HUES64 (cell line): ENCODE data around the gene C1QTNF3. TPM values are rescaled to one million over a fixed set of nuclear protein-coding genes. Genes with fewer than 3 reads are reported as not detected.
"Not testable (repeated sequence)": the region's sequence is repeated elsewhere in the genome, so short reads cannot be mapped to it uniquely, and the experiment has no call there.

Experiments
- H3K27ac ChIP-seq: 2 replicates; pipeline ENCODE4 v1.7.0; 2013; ENCODE audit warnings: low read depth, low read length, inconsistent platforms
- H3K27me3 ChIP-seq: 2 replicates; pipeline ENCODE4 v1.6.1; 2013; ENCODE audit warnings: mild to moderate bottlenecking, low read length; ENCODE audit not compliant: insufficient read depth
- H3K36me3 ChIP-seq: 2 replicates; pipeline ENCODE4 v1.6.1; 2013; ENCODE audit warnings: mild to moderate bottlenecking, low read length; ENCODE audit not compliant: insufficient read depth
- H3K4me1 ChIP-seq: 2 replicates; pipeline ENCODE4 v1.6.1; 2013; ENCODE audit warnings: mild to moderate bottlenecking, low read length, moderate library complexity; ENCODE audit not compliant: insufficient read depth
- H3K4me3 ChIP-seq: 2 replicates; pipeline ENCODE4 v1.5.1; 2013; ENCODE audit warnings: mild to moderate bottlenecking, low read length, moderate library complexity
- H3K9ac ChIP-seq: 2 replicates; pipeline ENCODE4 v1.6.1; 2013; ENCODE audit warnings: mild to moderate bottlenecking, low read depth, low read length
- H3K9me3 ChIP-seq: 2 replicates; pipeline ENCODE4 v1.6.1; 2013; ENCODE audit warnings: low read depth, low read length; ENCODE audit not compliant: insufficient read depth
- WGBS: fragments of 150-250, 120-280 bp; methylation state at CpG from one replicate; pipeline ENCODE4 v1.1.7; 2013; ENCODE audit warnings: missing lambda C conversion rate; 5-methylcytosine and 5-hydroxymethylcytosine counted together
- polyA plus RNA-seq, 2 experiments: library from polyadenylated mRNA; stranded (reverse); fragments of 50-300 nt; gene quantifications; one replicate each; pipeline ENCODE4 v1.2.3, GENCODE V29; 2013

The C1QTNF3 gene
- 1.1 TPM for polyA plus RNA-seq (2013, experiment 1 of 2)
- 4.8 TPM for polyA plus RNA-seq (2013, experiment 2 of 2)

GRCh38 chr5:34043099-34043876 lies at the start of gene C1QTNF3:
TSS of gene C1QTNF3 (minus strand) at chr5:34043213. CDS start at chr5:34043125, 88 bp downstream.
- H3K4me3 ChIP-seq, result no peak within 1 kb of the TSS
- no peaks in the 10 kb centered on the region for H3K36me3 ChIP-seq
- peaks cover 7% of the 10 kb centered on the region for H3K4me1 ChIP-seq
- H3K9me3 ChIP-seq, result no peaks in the 10 kb centered on the region
- H3K27me3 ChIP-seq, result no peaks in the 10 kb centered on the region
- no peak within 1 kb of the TSS for H3K27ac ChIP-seq
- no peak within 1 kb of the TSS for H3K9ac ChIP-seq
- 94% methylated on average over 10 of the region's 10 CpGs for WGBS

- H3K36me3 ChIP-seq, H3K9ac ChIP-seq, H3K4me3 ChIP-seq, H3K27me3 ChIP-seq, H3K27ac ChIP-seq, H3K4me1 ChIP-seq, H3K9me3 ChIP-seq: not testable (repeated sequence)
- 92% methylated on average over 4 of the region's 7 CpGs for WGBS
Measured at GRCh38 chr5:34091039-34091438, 48.0 kb upstream of the C1QTNF3 start.

- H3K36me3 ChIP-seq, H3K27me3 ChIP-seq, H3K4me3 ChIP-seq, H3K4me1 ChIP-seq, H3K9ac ChIP-seq, H3K27ac ChIP-seq, H3K9me3 ChIP-seq: not testable (repeated sequence)
- WGBS, result 86% methylated on average over 1 of the region's 3 CpGs
Measured at GRCh38 chr5:34089802-34090201, 46.8 kb upstream of the C1QTNF3 start.

GRCh38 chr5:34087728-34088127 lies 44.7 kb upstream of the C1QTNF3 start:
- WGBS, result 100% methylated on average over 1 of the region's 3 CpGs

GRCh38 chr5:34083898-34084297 lies 40.9 kb upstream of the C1QTNF3 start:
- H3K27me3 ChIP-seq, H3K27ac ChIP-seq, H3K4me3 ChIP-seq, H3K9me3 ChIP-seq, H3K9ac ChIP-seq, H3K4me1 ChIP-seq, H3K36me3 ChIP-seq: not testable (repeated sequence)
- 92% methylated on average over 1 of the region's 4 CpGs for WGBS

More at GRCh38 chr5:34087728-34088127, 44.7 kb upstream of the C1QTNF3 start:
- not testable (repeated sequence) for H3K36me3 ChIP-seq, H3K9ac ChIP-seq, H3K4me3 ChIP-seq, H3K27ac ChIP-seq, H3K4me1 ChIP-seq, H3K9me3 ChIP-seq, H3K27me3 ChIP-seq

- not testable (repeated sequence) for H3K4me3 ChIP-seq, H3K27ac ChIP-seq, H3K9me3 ChIP-seq, H3K9ac ChIP-seq, H3K36me3 ChIP-seq, H3K27me3 ChIP-seq, H3K4me1 ChIP-seq
- no CpG with 5 or more reads among the region's 2 CpGs for whole genome bisulfite sequencing
Measured at GRCh38 chr5:34079505-34079904, 36.5 kb upstream of the C1QTNF3 start.

GRCh38 chr5:34077636-34078035 lies 34.6 kb upstream of the C1QTNF3 start:
- H3K27me3 ChIP-seq, result not testable (repeated sequence)
- WGBS, result no CpG with 5 or more reads among the region's 2 CpGs

GRCh38 chr5:34076719-34077364 lies 33.8 kb upstream of the C1QTNF3 start:
- 91% methylated on average over 1 of the region's 5 CpGs for WGBS
- H3K36me3 ChIP-seq, H3K27ac ChIP-seq, H3K27me3 ChIP-seq, H3K9me3 ChIP-seq, H3K4me3 ChIP-seq, H3K9ac ChIP-seq, H3K4me1 ChIP-seq: not testable (repeated sequence)

More at GRCh38 chr5:34077636-34078035, 34.6 kb upstream of the C1QTNF3 start:
- H3K9ac ChIP-seq, H3K36me3 ChIP-seq, H3K4me3 ChIP-seq, H3K4me1 ChIP-seq, H3K27ac ChIP-seq, H3K9me3 ChIP-seq: not testable (repeated sequence)

- H3K27me3 ChIP-seq, H3K27ac ChIP-seq, H3K4me3 ChIP-seq, H3K4me1 ChIP-seq, H3K36me3 ChIP-seq, H3K9ac ChIP-seq, H3K9me3 ChIP-seq: not testable (repeated sequence)
- 100% methylated on average over 3 of the region's 3 CpGs for WGBS
Measured at GRCh38 chr5:34074472-34074871, 31.5 kb upstream of the C1QTNF3 start.

GRCh38 chr5:34074071-34074470 lies 31.1 kb upstream of the C1QTNF3 start:
- 89% methylated on average over 2 of the region's 3 CpGs for WGBS
- not testable (repeated sequence) for H3K9me3 ChIP-seq, H3K4me1 ChIP-seq, H3K27ac ChIP-seq, H3K27me3 ChIP-seq, H3K36me3 ChIP-seq, H3K4me3 ChIP-seq, H3K9ac ChIP-seq

GRCh38 chr5:34070626-34071025 lies 27.6 kb upstream of the C1QTNF3 start:
- H3K9ac ChIP-seq, H3K4me1 ChIP-seq, H3K27ac ChIP-seq, H3K9me3 ChIP-seq, H3K4me3 ChIP-seq, H3K36me3 ChIP-seq, H3K27me3 ChIP-seq: not testable (repeated sequence)
- no CpG with 5 or more reads among the region's 3 CpGs for WGBS
